Right atrium auricular region (tissue), 2 donors: ENCODE results near the gene TOR1A. TPM values are rescaled to one million over a fixed set of nuclear protein-coding genes. Genes with fewer than 3 reads are reported as not detected.
A peak's percentile ranks its signal among the peaks of the same experiment; 100 is the strongest.
"Not testable (repeated sequence)": the region's sequence is repeated elsewhere in the genome, so short reads cannot be mapped to it uniquely, and the experiment has no call there.

Source experiments
- DNase-seq: peaks from one replicate; pipeline ENCODE4 v3.0.0-alpha.2; 2019; ENCODE audit warnings: low spot score
- H3K27ac ChIP-seq, 2 donors: fragments of 200-600 bp; sonication (generic); 1 replicate in 1 of 2; 2 replicates in 1 of 2; pipeline ENCODE4 v1.5.1; 2016 to 2019
- H3K27me3 ChIP-seq, 2 donors: fragments of 200-600 bp; sonication (generic); one replicate each; pipeline versions ENCODE4 v1.5.1 to v1.6.0; 2017 to 2019
- H3K36me3 ChIP-seq: fragments of 200-600 bp; sonication (generic); one replicate; pipeline ENCODE4 v1.5.1; 2016
- H3K4me1 ChIP-seq, 2 donors: fragments of 200-600 bp; sonication (generic); one replicate each; pipeline versions ENCODE4 v1.5.1 to v1.6.0; 2017 to 2019
- H3K4me3 ChIP-seq, 2 donors: fragments of 200-600 bp; sonication (generic); 1 replicate in 1 of 2; 2 replicates in 1 of 2; pipeline ENCODE4 v1.5.1; 2017 to 2019; ENCODE audit warnings: mild to moderate bottlenecking in 1 of 2, moderate library complexity in 1 of 2
- H3K9me3 ChIP-seq, 2 donors: fragments of 200-600 bp; sonication (generic); one replicate each; pipeline ENCODE4 v1.5.1; 2019
- total RNA-seq, 2 donors: library from RNA; depleted of rRNA; stranded (reverse); fragments of >200 nt; gene quantifications; one replicate each; pipeline ENCODE4 v1.1.0, GENCODE V29; 2016
- TF ChIP-seq, protein P1 (sequence below), 2 donors: fragments of 200-600 bp; sonication (generic); IDR thresholded peaks; one replicate each; pipeline ENCODE4 v1.5.1; 2019; ENCODE audit warnings: antibody characterized with exemption in 2 of 2

The TOR1A gene
- total RNA-seq, 2 donors from 2014 or later, result 16.1 to 31.9 TPM

DNA sequence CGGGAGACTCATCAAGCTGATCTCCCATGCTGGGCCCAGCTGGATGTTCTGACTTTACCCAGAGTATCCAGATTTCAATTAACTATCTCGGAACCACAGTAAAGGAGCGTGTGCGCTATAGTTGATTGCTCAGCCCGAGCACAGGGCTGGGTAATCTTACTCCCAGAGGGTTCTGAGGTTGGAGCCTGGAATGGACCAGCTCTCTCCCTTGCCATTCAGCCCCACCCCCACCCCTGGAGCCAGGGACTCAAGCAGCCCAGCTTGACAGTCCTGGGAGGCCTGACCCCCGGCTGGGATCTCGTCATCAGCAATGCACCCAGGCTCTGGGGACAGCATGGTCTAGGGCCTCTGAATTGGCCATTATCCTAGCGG lies 47.4 kb downstream of the TOR1A start:
- TF ChIP-seq, protein P1, sequence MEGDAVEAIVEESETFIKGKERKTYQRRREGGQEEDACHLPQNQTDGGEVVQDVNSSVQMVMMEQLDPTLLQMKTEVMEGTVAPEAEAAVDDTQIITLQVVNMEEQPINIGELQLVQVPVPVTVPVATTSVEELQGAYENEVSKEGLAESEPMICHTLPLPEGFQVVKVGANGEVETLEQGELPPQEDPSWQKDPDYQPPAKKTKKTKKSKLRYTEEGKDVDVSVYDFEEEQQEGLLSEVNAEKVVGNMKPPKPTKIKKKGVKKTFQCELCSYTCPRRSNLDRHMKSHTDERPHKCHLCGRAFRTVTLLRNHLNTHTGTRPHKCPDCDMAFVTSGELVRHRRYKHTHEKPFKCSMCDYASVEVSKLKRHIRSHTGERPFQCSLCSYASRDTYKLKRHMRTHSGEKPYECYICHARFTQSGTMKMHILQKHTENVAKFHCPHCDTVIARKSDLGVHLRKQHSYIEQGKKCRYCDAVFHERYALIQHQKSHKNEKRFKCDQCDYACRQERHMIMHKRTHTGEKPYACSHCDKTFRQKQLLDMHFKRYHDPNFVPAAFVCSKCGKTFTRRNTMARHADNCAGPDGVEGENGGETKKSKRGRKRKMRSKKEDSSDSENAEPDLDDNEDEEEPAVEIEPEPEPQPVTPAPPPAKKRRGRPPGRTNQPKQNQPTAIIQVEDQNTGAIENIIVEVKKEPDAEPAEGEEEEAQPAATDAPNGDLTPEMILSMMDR (IDR thresholded peaks at IDR 0.05), result no peak
- peak overlapping the region; percentile 71 to 72 for H3K27ac ChIP-seq
- H3K4me1 ChIP-seq, result peaks cover 0 to 15% of the 10 kb centered on the region in 2 donors
- no peaks in the 10 kb centered on the region for H3K36me3 ChIP-seq
- H3K9me3 ChIP-seq, result no peaks in the 10 kb centered on the region
- no peak for DNase-seq
- H3K4me3 ChIP-seq, result peak overlapping the region in 1 of 2 donors; percentile 12
- no peaks in the 10 kb centered on the region for H3K27me3 ChIP-seq

DNA sequence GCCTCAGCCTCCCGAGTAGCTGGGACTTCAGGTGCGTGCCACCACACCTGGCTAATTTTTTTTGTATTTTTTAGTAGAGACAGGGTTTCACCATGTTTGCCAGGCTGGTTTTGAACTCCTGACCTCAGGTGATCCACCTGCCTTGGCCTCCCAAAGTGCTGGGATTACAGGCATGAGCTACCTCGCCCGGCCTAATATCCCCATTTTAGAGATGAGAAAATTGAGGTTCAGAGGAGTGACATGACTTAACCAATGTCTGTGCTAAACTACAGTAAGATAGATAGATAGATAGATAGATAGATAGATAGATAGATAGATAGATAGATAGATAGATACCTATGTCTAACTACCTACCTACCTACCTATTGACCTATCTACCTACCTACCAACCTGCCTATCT lies 47.8 kb downstream of the TOR1A start:
- H3K4me3 ChIP-seq, H3K9me3 ChIP-seq, DNase-seq, H3K27me3 ChIP-seq, H3K36me3 ChIP-seq: not testable (repeated sequence)
- peaks cover 0 to 15% of the 10 kb centered on the region in 2 donors for H3K4me1 ChIP-seq
- peak overlapping the region in 1 of 2 donors; percentile 72 for H3K27ac ChIP-seq

DNA sequence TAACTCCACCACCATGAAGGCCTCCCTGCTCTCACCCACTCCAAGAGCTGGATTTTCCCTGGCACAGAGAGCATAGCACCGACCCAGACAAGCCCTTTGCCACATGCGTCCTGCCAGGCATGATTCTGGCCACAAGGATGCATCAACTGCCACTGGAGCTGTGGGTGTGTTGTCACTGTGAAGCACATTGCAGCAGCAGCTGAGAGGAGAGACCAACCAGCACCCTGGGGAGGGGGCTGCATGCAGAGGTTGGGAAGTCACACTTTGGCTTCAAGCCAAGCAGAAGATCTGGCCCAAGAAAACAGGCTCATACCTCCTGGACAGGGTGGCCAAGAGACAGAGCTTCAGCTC lies 48.5 kb downstream of the TOR1A start:
- H3K27me3 ChIP-seq, result no peaks in the 10 kb centered on the region
- no peak overlapping the region for H3K4me3 ChIP-seq
- no peaks in the 10 kb centered on the region for H3K9me3 ChIP-seq
- no peak overlapping the region for H3K27ac ChIP-seq
- H3K4me1 ChIP-seq, result peaks cover 0 to 15% of the 10 kb centered on the region in 2 donors
- TF ChIP-seq, protein P1 (IDR thresholded peaks at IDR 0.05), result no peak
- DNase-seq, result no peak
- no peaks in the 10 kb centered on the region for H3K36me3 ChIP-seq

DNA sequence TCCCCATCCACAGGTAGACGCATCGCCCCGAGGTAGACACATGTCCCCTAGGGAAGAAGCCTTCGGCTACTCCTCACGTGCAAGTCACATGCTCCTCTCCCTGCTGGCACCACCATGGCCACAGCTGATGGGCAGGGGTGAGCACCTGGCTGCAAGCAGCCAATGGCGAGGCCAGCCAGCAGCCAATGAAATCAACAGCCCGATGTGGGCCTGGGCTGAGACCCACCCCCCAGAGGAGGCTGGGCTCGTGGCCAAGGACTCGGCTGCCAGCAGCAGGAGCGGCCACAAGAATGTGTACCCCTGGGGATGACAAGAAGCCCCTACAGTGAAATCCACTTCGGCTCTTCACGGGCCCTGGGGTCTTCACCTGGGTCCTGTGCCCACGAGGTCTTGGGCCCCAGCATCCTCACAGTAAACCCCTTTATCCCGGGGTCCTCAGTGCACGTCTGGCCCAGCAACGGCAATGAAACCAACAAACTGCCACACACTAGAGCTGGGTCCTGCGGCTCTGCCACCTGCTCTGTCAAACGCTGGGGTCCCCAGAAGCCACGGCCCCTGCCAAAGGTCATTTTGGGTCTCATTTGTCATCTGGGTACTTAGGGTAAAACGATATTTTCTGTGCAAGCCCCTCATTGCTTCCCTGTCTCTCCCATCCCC lies 49.0 kb downstream of the TOR1A start:
- TF ChIP-seq, protein P1 (IDR thresholded peaks at IDR 0.05), result no peak
- Histone ChIP-seq H3K27ac (no peak overlapping the region), H3K4me3 (no peak overlapping the region), H3K4me1 (peaks cover 0 to 15% of the 10 kb centered on the region in 2 donors), H3K36me3 (no peaks in the 10 kb centered on the region), H3K9me3 (no peaks in the 10 kb centered on the region), H3K27me3 (no peaks in the 10 kb centered on the region)
- DNase-seq, result no peak

DNA sequence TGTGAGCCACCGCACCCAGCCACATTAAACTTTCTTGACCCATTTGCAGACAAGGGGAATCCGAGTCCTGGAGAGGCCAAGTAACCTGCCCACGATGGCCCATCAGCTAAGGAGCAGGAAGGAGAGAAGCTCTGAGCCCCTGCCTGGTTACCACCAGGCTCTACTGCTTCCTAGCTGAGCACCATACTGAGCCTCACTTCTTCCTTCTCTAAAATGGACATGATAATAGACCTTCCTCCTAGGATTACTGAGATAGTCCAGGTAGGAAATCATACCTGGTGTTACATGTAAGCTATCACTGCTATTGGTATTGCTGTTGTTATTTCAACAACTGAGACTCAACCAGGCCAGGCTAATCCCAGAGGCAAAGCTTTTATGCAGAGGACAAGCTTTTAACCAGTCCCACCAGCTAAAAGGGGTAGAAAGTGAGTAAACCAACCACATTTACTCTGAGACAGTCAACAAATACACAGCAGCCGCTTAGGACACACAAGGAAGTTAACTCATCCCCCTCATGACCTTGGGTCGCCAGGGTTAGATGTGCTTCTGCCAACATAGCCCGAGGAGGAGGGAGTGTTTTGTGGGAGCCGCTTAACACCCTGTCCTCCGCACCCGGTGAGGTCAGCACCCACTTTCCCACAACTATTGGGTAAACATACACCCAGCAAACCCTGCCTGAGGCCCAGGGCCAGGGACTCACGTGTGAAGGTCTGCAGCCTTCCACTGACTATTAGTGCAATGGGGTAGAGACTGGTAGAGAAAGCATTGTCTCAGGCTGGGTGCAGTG lies 50.5 kb downstream of the TOR1A start:
- H3K27me3 ChIP-seq, result no peaks in the 10 kb centered on the region
- no peak overlapping the region for H3K27ac ChIP-seq
- H3K4me1 ChIP-seq, result peaks cover 0 to 15% of the 10 kb centered on the region in 2 donors
- H3K4me3 ChIP-seq, result no peak overlapping the region
- no peaks in the 10 kb centered on the region for H3K9me3 ChIP-seq
- no peak for DNase-seq
- H3K36me3 ChIP-seq, result no peaks in the 10 kb centered on the region
- TF ChIP-seq, protein P1 (IDR thresholded peaks at IDR 0.05), result no peak

DNA sequence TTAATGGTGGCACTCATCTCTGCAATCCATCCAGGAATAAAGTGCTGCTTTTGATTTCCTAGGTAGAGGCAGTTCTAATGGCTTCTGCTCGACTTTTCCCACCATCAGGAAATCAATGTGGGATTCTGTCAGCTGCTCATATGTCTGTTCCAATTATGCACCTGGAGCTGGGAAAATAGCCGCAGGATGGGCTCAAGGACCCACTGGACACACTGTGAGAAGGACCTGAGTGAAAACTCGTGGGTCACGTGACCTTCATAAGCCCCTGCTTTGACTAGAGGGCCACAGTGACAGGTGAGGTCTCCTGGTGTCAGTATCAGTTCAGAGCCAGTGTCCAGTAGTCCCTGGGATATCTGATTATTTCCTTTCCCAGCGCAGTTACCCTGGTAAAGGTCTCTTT lies 53.2 kb downstream of the TOR1A start:
- no peak for DNase-seq
- no peaks in the 10 kb centered on the region for H3K27me3 ChIP-seq
- no peak overlapping the region for H3K4me3 ChIP-seq
- TF ChIP-seq, protein P1 (IDR thresholded peaks at IDR 0.05), result no peak
- H3K27ac ChIP-seq, result no peak overlapping the region
- no peaks in the 10 kb centered on the region for H3K4me1 ChIP-seq
- H3K9me3 ChIP-seq, result no peaks in the 10 kb centered on the region
- H3K36me3 ChIP-seq, result no peaks in the 10 kb centered on the region
